ENCODE measurements around the gene HSD3B2. TPM values are rescaled to one million over a fixed set of nuclear protein-coding genes. Genes with fewer than 3 reads are reported as not detected.
"Not testable (repeated sequence)": the region's sequence is repeated elsewhere in the genome, so short reads cannot be mapped to it uniquely, and the experiment has no call there.

The HSD3B2 gene
- not detected in 2 replicates for total RNA-seq

- DNase-seq (ENCODE audit: low read depth in 2 of 2), result no peak
Measured at GRCh38 chr1:119414950-119415349, at the start of gene HSD3B2. HSD3B2 (plus strand) TSS chr1:119415150; CDS start chr1:119415420, 270 bp downstream.

- DNase-seq (ENCODE audit: low read depth in 2 of 2), result no peak
Measured at GRCh38 chr1:119366424-119366823, 48.5 kb upstream of the HSD3B2 start.

GRCh38 chr1:119367432-119368124 is 47.4 kb upstream of the HSD3B2 start:
- DNase-seq (ENCODE audit: low read depth in 2 of 2), result peak; percentile 47 to 56

- no peak for DNase-seq (ENCODE audit: low read depth in 2 of 2)
Measured at GRCh38 chr1:119368554-119368953, 46.4 kb upstream of the HSD3B2 start, which contains the start of gene HAO2. HAO2 (plus strand) TSS chr1:119368785; CDS start chr1:119381086, 12,301 bp downstream.

GRCh38 chr1:119370748-119371147 is 44.2 kb upstream of the HSD3B2 start:
- no peak for DNase-seq (ENCODE audit: low read depth in 2 of 2)

GRCh38 chr1:119371815-119372214 is 43.1 kb upstream of the HSD3B2 start:
- DNase-seq (ENCODE audit: low read depth in 2 of 2), result no peak

GRCh38 chr1:119372503-119373086 is 42.4 kb upstream of the HSD3B2 start:
- peak in 1 of 2 donors; percentile 15 for DNase-seq (ENCODE audit: low read depth in 2 of 2)

GRCh38 chr1:119373465-119373864 is 41.5 kb upstream of the HSD3B2 start:
- DNase-seq (ENCODE audit: low read depth in 2 of 2), result no peak

- no peak for DNase-seq (ENCODE audit: low read depth in 2 of 2)
Measured at GRCh38 chr1:119374208-119374874, 40.6 kb upstream of the HSD3B2 start.

- DNase-seq (ENCODE audit: low read depth in 2 of 2), result no peak
Measured at GRCh38 chr1:119375366-119375765, 39.6 kb upstream of the HSD3B2 start.

- DNase-seq (ENCODE audit: low read depth in 2 of 2), result no peak
Measured at GRCh38 chr1:119376594-119376993, 38.4 kb upstream of the HSD3B2 start.

- DNase-seq (ENCODE audit: low read depth in 2 of 2), result not testable (repeated sequence)
Measured at GRCh38 chr1:119377594-119377993, 37.4 kb upstream of the HSD3B2 start.

GRCh38 chr1:119379117-119379516 is 35.8 kb upstream of the HSD3B2 start:
- no peak for DNase-seq (ENCODE audit: low read depth in 2 of 2)

GRCh38 chr1:119380304-119380703 is 34.6 kb upstream of the HSD3B2 start:
- DNase-seq (ENCODE audit: low read depth in 2 of 2), result no peak

GRCh38 chr1:119380983-119381662 is 33.8 kb upstream of the HSD3B2 start:
- no peak for DNase-seq (ENCODE audit: low read depth in 2 of 2)

- no peak for DNase-seq (ENCODE audit: low read depth in 2 of 2)
Measured at GRCh38 chr1:119384591-119384990, 30.4 kb upstream of the HSD3B2 start.

GRCh38 chr1:119385650-119386049 is 29.3 kb upstream of the HSD3B2 start:
- no peak for DNase-seq (ENCODE audit: low read depth in 2 of 2)

GRCh38 chr1:119387858-119388257 is 27.1 kb upstream of the HSD3B2 start:
- DNase-seq (ENCODE audit: low read depth in 2 of 2), result no peak

- DNase-seq (ENCODE audit: low read depth in 2 of 2), result no peak
Measured at GRCh38 chr1:119388450-119388849, 26.5 kb upstream of the HSD3B2 start.

GRCh38 chr1:119390526-119390925 is 24.4 kb upstream of the HSD3B2 start:
- DNase-seq (ENCODE audit: low read depth in 2 of 2), result no peak

GRCh38 chr1:119391749-119392148 is 23.2 kb upstream of the HSD3B2 start:
- no peak for DNase-seq (ENCODE audit: low read depth in 2 of 2)

GRCh38 chr1:119394085-119394484 is 20.9 kb upstream of the HSD3B2 start:
- DNase-seq (ENCODE audit: low read depth in 2 of 2), result no peak

All from lung microvascular endothelial cell (primary cell).